ENCODE measurements around the gene MOG.

MOG gene

DNA sequence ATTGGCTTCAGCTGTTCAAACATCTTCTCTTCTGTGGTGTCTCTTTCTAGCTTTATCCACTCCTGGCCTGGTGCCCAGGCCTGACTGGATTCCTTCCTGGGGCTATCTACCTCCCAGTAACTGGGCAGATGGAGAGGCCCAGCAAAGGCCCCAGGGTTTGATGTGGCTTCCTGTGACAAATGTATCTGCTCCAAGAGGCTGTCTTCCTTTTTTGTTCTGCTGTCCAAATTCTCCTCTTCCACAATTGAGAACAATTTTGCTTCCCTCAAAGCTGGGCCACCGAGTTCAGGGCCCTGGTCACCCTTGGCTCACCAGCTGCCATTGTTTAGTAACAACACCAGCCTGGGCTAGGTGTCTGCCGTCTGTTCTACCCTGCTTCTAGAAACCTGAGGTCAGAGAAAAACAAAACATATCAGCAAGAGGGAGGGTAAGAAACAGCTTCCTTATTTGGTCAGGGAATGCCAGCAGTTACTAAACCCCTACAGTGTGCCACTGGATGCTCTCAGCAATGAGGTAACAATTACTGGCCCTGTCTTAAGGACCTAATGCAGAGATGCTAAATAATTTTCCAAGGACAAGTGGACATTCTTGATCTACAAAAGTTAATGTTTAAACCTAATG is 20.2 kb downstream of the MOG start:
- FAIRE-seq, result no peak

DNA sequence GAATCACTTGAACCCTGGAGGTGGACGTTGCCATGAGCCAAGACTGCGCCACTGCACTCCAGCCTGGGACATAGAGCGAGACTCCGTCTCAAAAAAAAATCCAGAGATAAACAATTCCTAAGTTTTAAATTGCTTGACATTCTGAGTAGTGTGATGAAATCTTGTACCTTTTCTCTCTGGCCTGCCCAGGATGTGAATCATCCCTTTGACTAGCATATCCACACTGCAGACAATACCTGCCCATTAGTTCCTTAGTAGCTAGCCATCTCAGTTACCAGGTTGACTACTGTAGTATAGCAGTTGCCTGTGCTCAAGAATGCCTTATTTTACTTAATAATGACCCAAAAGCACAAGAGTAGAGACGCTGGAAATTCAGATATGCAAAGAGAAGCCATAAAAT is 21.2 kb downstream of the MOG start:
- FAIRE-seq, result no peak

DNA sequence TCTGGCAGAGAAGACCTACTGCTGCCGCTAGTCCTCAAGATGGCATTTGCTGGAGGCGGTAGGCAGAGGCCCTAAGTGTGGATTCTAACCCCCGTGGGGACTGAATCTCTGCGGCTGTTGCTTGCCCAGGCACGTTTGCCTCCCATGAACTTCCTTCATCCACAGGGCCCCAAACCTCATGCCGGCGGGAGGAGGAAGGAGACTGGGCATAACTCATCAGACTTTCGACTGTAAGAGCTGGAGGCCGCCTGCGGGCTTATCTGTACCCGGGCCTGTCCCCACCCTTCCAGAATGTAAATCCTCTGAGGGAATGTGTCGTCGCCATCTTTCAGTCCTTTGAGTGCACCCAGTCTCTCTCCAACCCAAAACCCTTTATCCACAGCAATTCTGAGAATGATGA is 23.1 kb downstream of the MOG start:
- FAIRE-seq, result no peak

DNA sequence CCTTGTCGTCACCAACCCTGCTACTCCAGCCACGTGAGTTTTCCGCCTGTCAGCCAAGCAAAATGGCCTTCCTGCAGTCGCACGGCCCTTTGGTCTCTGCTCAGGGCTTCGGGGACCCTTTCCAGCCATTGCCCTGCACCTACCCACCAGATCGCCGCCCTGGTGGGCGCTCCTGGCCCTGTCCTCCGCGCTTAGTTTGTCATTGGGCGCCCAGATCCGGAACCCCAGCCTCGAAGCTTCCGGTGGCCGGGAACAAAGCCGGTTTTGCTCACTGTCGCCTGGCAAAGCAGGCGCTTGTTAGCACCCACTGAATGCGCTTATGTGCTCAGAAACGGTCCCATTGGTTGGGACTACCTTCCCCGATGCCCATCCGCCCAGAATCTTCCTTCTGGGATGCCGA is 23.5 kb downstream of the MOG start:
- FAIRE-seq, result no peak

DNA sequence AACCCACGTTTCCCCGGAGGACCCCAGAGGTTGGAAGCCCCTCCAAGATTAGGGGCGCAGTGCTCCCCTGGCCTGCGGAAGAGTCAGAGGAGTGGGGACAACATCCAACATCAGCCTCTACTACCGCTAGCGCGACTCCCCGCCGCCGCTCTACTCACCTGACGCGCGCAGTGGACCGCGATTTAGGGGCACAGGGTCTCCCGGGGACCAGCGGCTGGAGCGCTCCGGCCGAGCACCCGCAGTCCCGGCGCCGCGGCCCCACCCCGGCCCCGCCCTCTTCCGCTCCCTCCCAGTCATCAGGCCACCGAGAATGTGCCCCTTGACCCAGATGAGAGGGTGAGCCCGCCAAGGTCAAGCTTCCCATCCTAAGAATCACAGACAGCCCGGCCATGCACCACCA is 24.0 kb downstream of the MOG start, which contains the start of gene ZFP57:
Gene ZFP57, minus strand, starts transcription at position 249 of the 400 bp plus-strand sequence. CDS start 4,149 bp downstream, outside the sequence.
- FAIRE-seq, result no peak

DNA sequence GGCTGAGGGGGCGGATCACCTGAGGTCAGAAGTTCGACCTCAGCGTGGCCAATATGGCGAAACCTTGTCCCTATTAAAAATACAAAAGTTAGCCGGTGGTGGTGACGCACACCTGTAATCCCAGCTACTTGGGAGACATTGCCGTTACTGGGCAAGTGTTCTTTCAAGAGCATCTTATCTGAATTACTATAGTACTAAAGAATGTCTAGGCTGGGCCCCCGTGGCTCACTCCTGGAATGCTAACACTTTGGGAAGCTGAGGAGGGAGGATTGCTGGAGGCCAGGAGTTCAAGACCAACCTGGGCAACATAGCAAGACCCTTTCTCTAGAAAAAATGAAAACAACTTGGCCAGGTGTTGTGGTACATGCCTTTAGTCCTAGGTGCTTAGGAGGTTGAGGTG is 24.9 kb downstream of the MOG start:
- no peak for FAIRE-seq

DNA sequence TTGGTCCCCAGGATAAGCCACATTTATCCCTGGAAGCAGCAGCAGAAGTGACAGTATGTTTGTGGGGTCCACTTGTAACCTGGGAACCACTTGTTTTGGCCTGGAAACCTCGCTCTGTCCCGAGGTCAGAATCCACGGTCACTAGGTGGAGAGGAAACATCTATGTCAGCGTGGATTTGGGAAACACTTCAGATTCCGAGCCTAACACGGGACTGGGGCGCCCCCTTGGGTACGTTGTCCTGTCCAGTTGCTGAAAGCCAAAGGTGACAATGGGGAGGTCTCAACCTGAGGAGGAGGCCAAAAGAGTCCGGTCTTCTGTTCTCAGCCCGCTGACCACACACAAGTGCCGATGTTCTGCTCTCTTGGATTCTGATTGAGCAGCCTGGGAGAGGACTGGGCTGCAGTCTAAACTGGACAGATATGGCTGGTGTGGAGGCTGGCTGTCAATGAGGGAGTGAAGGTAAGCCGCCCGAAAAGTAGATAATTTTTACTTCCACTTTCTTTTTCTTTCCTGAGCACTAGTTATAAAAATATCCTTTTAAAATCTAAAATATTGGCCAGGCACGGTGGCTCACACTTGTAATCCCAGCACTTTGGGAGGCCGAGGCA is 28.9 kb downstream of the MOG start:
- FAIRE-seq, result no peak

DNA sequence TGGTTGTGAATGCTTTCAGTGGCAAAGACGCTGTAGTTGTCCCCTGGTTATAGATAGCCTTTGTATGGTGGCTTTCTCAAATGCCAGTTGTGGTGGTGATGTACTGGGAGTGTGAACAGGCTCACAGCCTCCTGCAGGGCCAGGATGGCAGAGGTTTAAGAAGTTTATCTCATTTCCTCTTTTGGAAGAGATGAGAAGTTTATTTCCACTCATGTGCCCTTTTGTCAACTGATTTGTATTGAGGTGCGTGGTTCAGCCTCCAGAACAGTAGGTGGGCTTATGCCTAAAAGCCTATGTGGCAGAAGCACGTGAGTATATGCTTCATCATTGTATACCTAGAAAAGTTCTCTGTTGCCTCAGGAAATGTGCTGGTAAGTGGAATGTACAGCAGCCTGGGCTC is 37.7 kb downstream of the MOG start:
- no peak for FAIRE-seq

DNA sequence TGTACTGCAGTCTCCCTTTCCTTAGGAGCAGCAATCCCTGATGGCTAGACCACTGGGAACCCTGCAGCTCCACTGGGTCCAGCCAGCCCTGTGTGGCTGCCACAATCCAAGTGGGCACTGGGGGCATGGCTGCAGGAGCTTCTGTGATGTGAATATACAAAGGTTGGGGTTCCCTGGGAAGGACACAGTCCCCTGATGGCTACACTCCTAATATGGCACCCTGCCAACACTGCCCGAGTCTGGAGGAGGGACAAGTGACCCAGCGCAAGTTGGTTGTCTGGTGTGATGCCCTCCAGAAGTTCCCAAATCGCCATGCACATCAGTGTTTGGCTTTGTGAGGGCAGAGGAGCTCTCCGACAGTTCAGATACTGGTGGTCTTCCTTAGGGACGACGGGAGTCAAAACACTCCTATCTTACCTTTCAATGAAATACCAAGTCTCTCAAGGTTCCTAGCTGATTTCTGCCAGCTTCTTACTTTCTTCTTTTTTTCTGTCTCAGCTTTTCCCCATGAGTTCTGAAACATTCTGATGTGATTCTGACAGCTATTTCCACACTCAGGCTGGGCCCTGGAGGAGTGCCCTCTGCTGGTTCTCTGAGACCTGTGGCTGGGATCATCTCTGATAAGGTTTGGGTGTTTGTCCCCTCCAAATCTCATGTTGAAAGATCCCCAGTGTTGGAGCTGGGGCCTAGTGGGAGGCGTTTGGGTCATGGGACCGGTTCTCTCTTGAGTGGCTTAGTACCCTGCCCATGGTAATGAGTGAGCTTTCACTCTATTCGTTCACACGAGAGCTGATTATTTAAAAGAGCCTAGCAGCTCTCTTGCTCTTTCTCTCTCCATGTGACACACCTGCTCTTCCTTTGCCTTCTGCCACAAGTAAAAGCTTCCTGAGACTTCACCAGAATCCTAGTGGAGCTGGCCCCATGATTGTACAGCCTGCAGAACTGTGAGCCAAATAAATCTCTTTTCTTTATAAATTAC is 39.5 kb downstream of the MOG start:
- no peak for FAIRE-seq

DNA sequence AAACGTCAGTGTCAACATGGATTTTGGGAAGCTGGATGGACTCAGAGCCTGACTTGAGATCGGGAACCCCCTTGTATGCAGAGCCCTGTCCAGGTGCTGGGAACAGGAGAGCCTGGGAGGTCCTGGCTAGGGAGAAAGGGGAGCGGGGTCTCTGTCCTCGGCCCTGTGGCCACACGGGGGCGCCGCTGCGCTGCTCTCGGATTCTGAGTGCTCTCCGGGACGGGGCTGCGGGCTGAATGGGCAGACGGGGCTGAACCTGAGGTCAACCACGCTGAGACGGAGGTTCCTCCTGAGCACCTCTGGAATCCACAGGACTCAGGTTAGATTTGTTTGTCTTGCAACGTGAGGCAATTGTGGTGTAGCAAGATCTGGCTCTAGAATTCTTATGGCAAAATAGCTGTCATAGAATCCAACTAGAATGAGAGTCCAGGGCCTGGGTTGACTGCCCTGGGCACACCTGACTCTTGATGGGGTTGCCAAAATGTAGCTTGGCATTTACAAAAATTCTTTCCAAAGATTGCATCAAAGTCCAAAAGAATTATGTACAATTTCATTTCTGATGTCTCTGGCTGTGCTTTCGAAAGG is 45.7 kb downstream of the MOG start:
- FAIRE-seq, result no peak

DNA sequence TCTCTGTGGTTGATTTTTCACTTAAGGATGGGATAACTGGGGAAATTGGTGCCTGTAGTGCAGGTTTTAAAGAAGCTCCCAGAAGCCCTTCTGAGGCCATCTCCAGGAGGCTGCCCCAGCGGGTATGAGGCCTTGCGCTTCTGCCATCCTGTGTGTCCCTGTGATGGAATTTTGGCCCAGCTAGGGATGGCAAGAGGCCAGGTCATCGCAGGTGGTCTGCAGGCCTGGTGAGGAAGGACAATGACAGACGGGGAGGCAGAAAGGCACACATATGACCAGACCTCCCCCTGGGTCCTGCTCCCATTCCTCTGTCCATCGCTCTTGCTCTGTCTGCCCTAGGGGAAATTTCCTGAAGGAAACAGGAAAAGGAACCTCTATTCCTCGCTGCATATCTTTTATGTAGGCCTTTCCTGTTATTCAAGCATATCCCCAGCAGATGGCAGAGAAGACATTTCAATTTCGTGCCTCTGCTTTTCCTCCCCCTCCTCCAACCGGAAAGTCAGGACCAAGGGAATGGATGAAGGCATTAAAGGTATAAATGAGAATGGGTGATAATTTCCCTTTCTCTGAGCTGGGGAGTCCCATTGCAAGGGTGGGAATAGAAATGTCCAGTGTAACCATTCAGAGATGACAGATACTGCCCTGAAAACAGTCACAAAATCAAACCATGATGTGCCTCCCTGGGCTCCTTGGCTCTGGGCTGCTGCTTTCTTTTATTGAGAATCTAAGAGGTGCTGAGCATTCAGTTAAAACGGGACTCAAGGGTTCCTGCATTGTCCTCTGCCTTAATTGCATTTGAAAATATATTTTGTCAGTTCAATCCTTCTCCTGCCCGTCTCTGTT is 48.7 kb downstream of the MOG start:
- FAIRE-seq, result no peak

DNA sequence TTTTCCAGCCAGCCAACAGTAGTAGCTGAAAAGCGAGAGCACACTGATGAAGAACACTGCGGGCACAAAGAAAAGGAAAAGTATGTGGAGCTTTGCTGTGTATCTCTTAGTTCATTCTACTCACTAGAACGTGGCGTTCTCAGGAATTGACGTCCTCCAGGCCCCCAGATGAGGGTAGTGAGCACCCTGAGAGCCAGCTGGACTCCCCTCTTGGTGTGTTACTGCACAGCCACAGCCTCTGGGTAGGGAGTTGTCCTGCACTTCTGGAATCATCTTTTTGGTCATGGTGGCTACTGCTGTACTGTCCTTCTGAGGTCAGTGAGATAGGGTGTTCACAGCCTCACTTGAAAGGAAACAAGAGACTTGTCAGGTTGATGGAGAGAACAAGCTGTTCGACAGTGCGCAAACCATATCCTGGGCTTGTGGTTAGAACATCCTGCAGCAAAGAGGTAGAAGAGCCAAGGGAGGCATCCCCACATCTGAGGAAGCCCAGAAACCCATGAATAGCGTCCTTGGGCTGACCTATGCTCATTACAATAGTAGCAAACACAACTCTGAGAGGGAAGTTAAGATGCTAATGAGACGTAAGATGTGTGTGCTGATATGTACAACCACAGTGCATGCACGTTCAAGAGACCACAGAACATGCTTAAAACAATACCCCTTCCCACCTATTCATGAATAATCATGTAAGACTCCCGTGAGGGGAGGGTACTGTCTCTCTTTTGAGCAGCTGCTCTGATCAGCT is 51.7 kb downstream of the MOG start:
- FAIRE-seq, result no peak

DNA sequence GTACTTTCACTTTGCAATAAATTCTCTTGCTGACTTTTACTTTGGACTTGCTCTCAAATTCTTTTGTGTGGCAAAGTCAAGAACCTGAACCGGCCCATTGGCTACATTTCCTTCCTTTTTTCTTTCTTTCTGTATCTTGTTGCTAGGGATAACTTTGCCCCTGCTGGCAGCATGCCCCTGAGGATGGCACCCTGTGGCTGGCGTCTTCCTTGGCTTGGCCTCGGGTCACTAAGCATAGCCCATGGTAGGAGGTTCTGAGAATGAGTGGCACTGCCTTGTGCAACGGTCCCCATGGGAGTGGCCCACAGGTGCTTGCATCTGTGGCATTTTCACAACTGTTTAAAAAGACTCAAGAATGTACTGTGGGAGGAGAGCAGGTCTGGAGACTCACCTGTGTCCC is 52.3 kb downstream of the MOG start:
- no peak for FAIRE-seq

DNA sequence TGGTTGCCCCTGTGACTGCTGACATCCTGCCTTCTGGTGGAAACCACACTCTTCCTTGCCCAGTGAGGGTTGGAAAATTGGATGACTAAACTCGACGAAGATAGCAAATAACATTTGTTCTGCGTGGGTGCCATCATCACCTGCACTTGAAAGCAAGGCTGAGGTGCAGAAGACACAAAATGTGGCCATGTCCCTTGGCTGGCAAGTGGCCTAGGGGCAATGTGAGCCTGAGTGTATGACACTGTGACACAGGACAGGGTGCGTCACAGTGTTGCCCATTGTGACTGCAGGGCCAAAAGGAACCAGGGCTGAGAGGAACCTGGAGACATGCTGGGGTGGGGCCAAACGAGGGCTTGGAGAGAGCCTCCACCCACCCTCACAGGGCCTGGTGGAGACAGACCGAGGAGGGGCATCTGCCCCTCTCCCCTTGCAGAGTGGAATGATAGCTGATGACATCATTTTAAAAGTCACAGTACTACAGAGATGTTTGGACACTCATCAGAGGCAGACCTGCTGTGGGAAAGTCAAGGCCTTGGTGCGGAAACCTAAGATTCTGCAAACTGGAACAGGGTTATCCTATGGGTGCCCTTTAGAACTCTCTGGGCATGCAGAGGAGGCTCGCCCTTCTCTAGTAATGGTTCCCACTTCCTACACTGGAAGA is 53.5 kb downstream of the MOG start:
- no peak for FAIRE-seq

DNA sequence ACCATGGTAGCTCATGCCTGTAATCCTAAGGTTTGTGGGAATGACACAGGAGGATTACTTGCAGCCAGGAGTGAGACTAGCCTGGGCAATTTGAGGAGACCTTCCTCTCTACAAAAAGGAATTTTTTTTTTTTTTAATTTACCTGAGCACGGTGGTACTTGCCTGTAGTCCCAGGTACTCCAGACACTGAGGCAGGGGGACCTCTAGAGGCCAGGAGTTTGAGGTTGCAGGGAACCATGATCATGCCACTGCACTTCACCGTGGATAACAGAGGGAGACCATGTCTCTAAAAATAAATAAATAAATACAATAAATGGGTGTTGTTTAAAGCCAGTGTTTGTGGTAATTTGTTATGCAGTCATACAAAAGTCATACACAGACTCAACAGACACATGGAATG is 64.0 kb downstream of the MOG start:
- no peak for FAIRE-seq
